Endothelial cell of umbilical vein (primary cell): Measurements from ENCODE around the gene PID1. TPM values are rescaled to one million over a fixed set of nuclear protein-coding genes. Genes with fewer than 3 reads are reported as not detected.

Source experiments
- BruUV-seq: library from RNA; stranded (reverse); fragments of 400-500 nt; replicated peaks from 2 replicates; lab custom pipeline; 2021; lab: Mats Ljungman, UMichigan
- CTCF ChIA-PET: fragments of 300-600, 350-600 bp; sonication (Branson Sonifier 250); formaldehyde crosslinking; loops from one replicate; lab custom pipeline; 2021; ENCODE audit warnings: antibody characterized with exemption, inconsistent platforms; lab: Charles Lee
- POLR2A ChIA-PET: fragments of 300-600, 350-600 bp; sonication (Branson Sonifier 250); formaldehyde crosslinking; loops from one replicate; lab custom pipeline; 2021; ENCODE audit warnings: antibody characterized with exemption, inconsistent platforms; lab: Charles Lee
- DNase-seq: peaks from one replicate; pipeline ENCODE4 v3.0.0-alpha.2; 2011; ENCODE audit warnings: low read depth, low spot score
- FAIRE-seq: peaks from 2 replicates; lab custom pipeline; 2011; peaks lifted over from hg19 to GRCh38; lab: Jason Lieb, UNC
- H2AFZ ChIP-seq: 2 replicates; pipeline ENCODE4 v1.6.0; 2012; ENCODE audit warnings: low read depth, low read length, control low read depth, inconsistent platforms
- H3K27ac ChIP-seq: 2 replicates; pipeline ENCODE4 v1.5.1; 2011; ENCODE audit warnings: low read depth, mild to moderate bottlenecking, control low read depth, low read length, moderate library complexity; ENCODE audit not compliant: insufficient read depth
- H3K27me3 ChIP-seq, 2 experiments: 2 replicates each; pipeline versions ENCODE4 v1.6.0 to v1.6.1; 2011; ENCODE audit warnings: low read length in 2 of 2, mixed read lengths in 1 of 2; ENCODE audit not compliant: control insufficient read depth in 2 of 2, insufficient read depth in 2 of 2
- H3K36me3 ChIP-seq, 2 experiments: 2 replicates in 1 of 2; 3 replicates in 1 of 2; pipeline ENCODE4 v1.5.1; 2011; ENCODE audit warnings: low read length in 2 of 2, mild to moderate bottlenecking in 1 of 2, moderate library complexity in 1 of 2; ENCODE audit not compliant: control insufficient read depth in 2 of 2, insufficient read depth in 2 of 2; ENCODE audit errors: extremely low read depth in 1 of 2
- H3K4me1 ChIP-seq: 3 replicates; pipeline ENCODE4 v1.5.1; 2011; ENCODE audit warnings: mild to moderate bottlenecking, low read length; ENCODE audit not compliant: control insufficient read depth, insufficient read depth; ENCODE audit errors: extremely low read depth
- H3K4me2 ChIP-seq: 2 replicates; pipeline ENCODE4 v1.6.1; 2011; ENCODE audit warnings: low read length, control low read depth, mixed read lengths; ENCODE audit not compliant: insufficient read depth
- H3K4me3 ChIP-seq, 3 experiments: fragments of 200-600 bp in 1 of 3; sonication (generic), shearing (Covaris generic) in 1 of 3; replicated peaks in 1 of 3; 2 replicates each; pipeline ENCODE4 v1.5.1; 2011 to 2016; ENCODE audit warnings: control low read depth in 3 of 3, low read length in 3 of 3, mild to moderate bottlenecking in 2 of 3, inconsistent platforms in 1 of 3, low read depth in 1 of 3, moderate library complexity in 1 of 3; ENCODE audit not compliant: insufficient read depth in 1 of 3
- H3K79me2 ChIP-seq: 2 replicates; pipeline ENCODE4 v1.6.0; 2012; ENCODE audit warnings: low read length, inconsistent platforms; ENCODE audit not compliant: control insufficient read depth, insufficient read depth
- H3K9ac ChIP-seq: replicated peaks from 2 replicates; pipeline ENCODE3; 2011; ENCODE audit warnings: low read length, control low read depth; ENCODE audit not compliant: insufficient read depth; ENCODE audit errors: extremely low read depth
- H3K9me1 ChIP-seq: replicated peaks from 3 replicates; pipeline ENCODE4 v1.6.0; 2011; ENCODE audit warnings: mild to moderate bottlenecking, low read length; ENCODE audit not compliant: control insufficient read depth, insufficient read depth; ENCODE audit errors: extremely low read depth
- H3K9me3 ChIP-seq: replicated peaks from 2 replicates; pipeline ENCODE4 v1.5.1; 2012; ENCODE audit warnings: low read length, inconsistent platforms; ENCODE audit not compliant: control insufficient read depth, insufficient read depth
- H4K20me1 ChIP-seq: replicated peaks from 2 replicates; pipeline ENCODE3; 2011; ENCODE audit warnings: mild to moderate bottlenecking, low read length; ENCODE audit not compliant: control insufficient read depth, insufficient read depth; ENCODE audit errors: extremely low read depth
- EZH2 ChIP-seq: IDR thresholded peaks from 2 replicates; pipeline ENCODE4 v1.6.1; 2012; ENCODE audit warnings: borderline replicate concordance, low read depth, mild to moderate bottlenecking, moderate library complexity, low read length, inconsistent platforms; ENCODE audit not compliant: severe bottlenecking
- FOS ChIP-seq: IDR thresholded peaks from 2 replicates; pipeline ENCODE4 v1.6.1; 2011; ENCODE audit warnings: mild to moderate bottlenecking, low read length, moderate library complexity, borderline replicate concordance; ENCODE audit not compliant: insufficient read depth
- GATA2 ChIP-seq: IDR thresholded peaks from 2 replicates; pipeline ENCODE4 v1.7.0; 2011; ENCODE audit warnings: low read depth, mild to moderate bottlenecking, moderate library complexity, mixed read lengths, low read length; ENCODE audit not compliant: insufficient read length, insufficient read depth
- JUN ChIP-seq: IDR thresholded peaks from 2 replicates; pipeline ENCODE4 v1.6.1; 2011; ENCODE audit warnings: borderline replicate concordance, low read depth; ENCODE audit not compliant: insufficient read length, insufficient read depth
- MYC ChIP-seq: IDR thresholded peaks from one replicate; pipeline ENCODE4 v1.6.1; 2011; ENCODE audit warnings: mild to moderate bottlenecking, low read depth, low read length
- POLR2A ChIP-seq: IDR thresholded peaks from 2 replicates; pipeline ENCODE4 v1.6.1; 2012; ENCODE audit warnings: low read depth, mild to moderate bottlenecking, control low read depth, low read length
- POLR2AphosphoS5 ChIP-seq: IDR thresholded peaks from 2 replicates; pipeline ENCODE4 v1.6.1; 2012; ENCODE audit warnings: low read depth, mild to moderate bottlenecking, control low read depth, low read length, moderate library complexity; ENCODE audit not compliant: insufficient read depth
- dilution Hi-C: fragments of 300-500 bp; cut with MboI; formaldehyde crosslinking; loops from one replicate; pipeline ENCODE4 v1.15.0; 2019; ENCODE audit warnings: low sequenced_read_pairs; ENCODE audit not compliant: extremely low pct_ligation_motif_present
- intact Hi-C: fragments of 100-400 bp; cut with micrococcal nuclease; formaldehyde crosslinking; loops from one replicate; pipeline ENCODE4 v1.10.0; 2022
- polyA plus RNA-seq, 4 experiments: library from polyadenylated mRNA; depleted of rRNA in 3 of 4; stranded (reverse) in 3 of 4; unstranded in 1 of 4; fragments of >200 nt; gene quantifications; 2 replicates each; pipeline versions ENCODE4 v1.2.1 to v1.2.3, GENCODE V29; 2011 to 2012; ENCODE audit warnings: missing spikeins in 1 of 4
- total RNA-seq: library from RNA; stranded (reverse); gene quantifications from 2 replicates; pipeline ENCODE4 v1.2.3, GENCODE V29; 2021
- TF ChIP-seq, protein P1 (sequence below), 2 donors: IDR thresholded peaks; 1 replicate in 1 of 2; 2 replicates in 1 of 2; pipeline ENCODE4 v1.5.1; 2011; ENCODE audit warnings: low read length in 2 of 2, mild to moderate bottlenecking in 2 of 2, moderate library complexity in 2 of 2, control low read depth in 1 of 2, inconsistent platforms in 1 of 2, low read depth in 1 of 2; ENCODE audit not compliant: insufficient read depth in 1 of 2; ENCODE audit errors: extremely low read depth in 1 of 2
- TF ChIP-seq, protein P2 (sequence below): IDR thresholded peaks from 2 replicates; pipeline ENCODE4 v1.6.1; 2011; ENCODE audit not compliant: insufficient read depth, insufficient read length

Gene PID1
- total and polyA plus RNA-seq, 2 donors (not counting 3 experiments of a cell fraction or from before 2014, with no cell fraction given) = not detected

DNA sequence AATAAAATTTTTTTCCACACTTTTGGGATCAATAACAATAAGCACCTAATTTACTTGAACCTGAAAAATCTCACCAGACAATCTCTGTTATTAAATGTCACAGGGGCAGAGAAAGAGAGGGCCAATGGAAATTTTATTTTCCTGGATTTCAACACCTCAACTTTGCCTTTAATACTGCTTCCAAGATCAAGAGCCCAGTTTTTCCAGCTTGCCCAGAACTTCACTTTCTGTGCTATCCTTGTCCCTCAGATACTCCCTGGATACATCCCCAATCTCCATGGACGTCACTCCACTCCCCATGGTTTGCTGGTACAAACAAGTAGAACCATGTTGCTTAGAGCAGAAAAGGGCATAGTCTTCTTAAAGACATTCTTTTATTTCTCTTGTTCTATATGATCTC, 29.3 kb upstream of the PID1 start:
- Histone ChIP-seq H3K4me3 (no peak overlapping the region), H2AFZ (no peak overlapping the region), H3K9me3 (peaks cover 2% of the 10 kb centered on the region), H3K9ac (no peak overlapping the region), H3K4me2 (no peak overlapping the region), H3K36me3 (no peaks in the 10 kb centered on the region), H3K4me1 (no peaks in the 10 kb centered on the region), H3K79me2 (no peaks in the 10 kb centered on the region), H3K9me1 (no peaks in the 10 kb centered on the region), H4K20me1 (no peaks in the 10 kb centered on the region), H3K27me3 (no peaks in the 10 kb centered on the region), H3K27ac (no peak overlapping the region)
- TF ChIP-seq JUN (no peak), EZH2 (no peak), POLR2A (no peak), MYC (no peak), FOS (no peak), POLR2AphosphoS5 (no peak), GATA2 (no peak)
- TF ChIP-seq, protein P1, sequence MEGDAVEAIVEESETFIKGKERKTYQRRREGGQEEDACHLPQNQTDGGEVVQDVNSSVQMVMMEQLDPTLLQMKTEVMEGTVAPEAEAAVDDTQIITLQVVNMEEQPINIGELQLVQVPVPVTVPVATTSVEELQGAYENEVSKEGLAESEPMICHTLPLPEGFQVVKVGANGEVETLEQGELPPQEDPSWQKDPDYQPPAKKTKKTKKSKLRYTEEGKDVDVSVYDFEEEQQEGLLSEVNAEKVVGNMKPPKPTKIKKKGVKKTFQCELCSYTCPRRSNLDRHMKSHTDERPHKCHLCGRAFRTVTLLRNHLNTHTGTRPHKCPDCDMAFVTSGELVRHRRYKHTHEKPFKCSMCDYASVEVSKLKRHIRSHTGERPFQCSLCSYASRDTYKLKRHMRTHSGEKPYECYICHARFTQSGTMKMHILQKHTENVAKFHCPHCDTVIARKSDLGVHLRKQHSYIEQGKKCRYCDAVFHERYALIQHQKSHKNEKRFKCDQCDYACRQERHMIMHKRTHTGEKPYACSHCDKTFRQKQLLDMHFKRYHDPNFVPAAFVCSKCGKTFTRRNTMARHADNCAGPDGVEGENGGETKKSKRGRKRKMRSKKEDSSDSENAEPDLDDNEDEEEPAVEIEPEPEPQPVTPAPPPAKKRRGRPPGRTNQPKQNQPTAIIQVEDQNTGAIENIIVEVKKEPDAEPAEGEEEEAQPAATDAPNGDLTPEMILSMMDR (IDR thresholded peaks at IDR 0.05; ENCODE audit: extremely low read depth in 1 of 2, insufficient read depth in 1 of 2, low read depth in 1 of 2, low read length in 2 of 2) = no peak
- TF ChIP-seq, protein P2, sequence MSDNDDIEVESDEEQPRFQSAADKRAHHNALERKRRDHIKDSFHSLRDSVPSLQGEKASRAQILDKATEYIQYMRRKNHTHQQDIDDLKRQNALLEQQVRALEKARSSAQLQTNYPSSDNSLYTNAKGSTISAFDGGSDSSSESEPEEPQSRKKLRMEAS = no peak
- DNase-seq (no peak), FAIRE-seq (no peak)
- intact Hi-C loops = no loop called here
- ChIA-PET CTCF (no interaction called here), POLR2A (no interaction called here)
- BruUV-seq = no TSS peak
- dilution Hi-C loops = no loop called here
